Stimulated activated CD8-positive, alpha-beta memory T cell treated with anti-CD3 and anti-CD28 coated beads, Interleukin-4, amount 100 ng/mL, for 48 hours (primary cell): ENCODE data around the gene RRAS.
A peak's percentile ranks its signal among the peaks of the same experiment; 100 is the strongest.
"Not testable (repeated sequence)": the region's sequence is repeated elsewhere in the genome, so short reads cannot be mapped to it uniquely, and the experiment has no call there.

ENCODE experiments used
- DNase-seq: peaks from one replicate; pipeline ENCODE4 v3.0.0-alpha.2; 2020

RRAS gene

DNA sequence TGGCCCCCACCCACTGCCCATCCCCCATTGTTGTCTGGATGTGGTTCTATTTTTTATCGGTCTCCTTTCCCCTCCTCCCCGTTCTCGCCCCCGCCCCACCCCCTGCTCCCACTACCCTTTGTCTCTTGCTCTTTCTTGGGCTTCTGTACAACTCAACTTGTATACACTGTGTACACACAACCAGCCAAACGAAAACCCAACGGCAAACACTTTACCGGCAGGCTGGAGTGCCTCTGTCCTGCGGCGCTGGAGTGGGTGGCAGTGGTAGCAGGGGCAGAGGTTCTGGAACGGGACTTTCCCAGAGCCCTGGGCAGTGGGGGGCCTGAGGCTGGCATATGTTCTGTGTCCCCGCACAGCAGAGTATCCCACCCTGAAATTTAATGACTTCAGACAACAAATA lies 13.7 kb downstream of the RRAS start:
- DNase-seq: no peak

DNA sequence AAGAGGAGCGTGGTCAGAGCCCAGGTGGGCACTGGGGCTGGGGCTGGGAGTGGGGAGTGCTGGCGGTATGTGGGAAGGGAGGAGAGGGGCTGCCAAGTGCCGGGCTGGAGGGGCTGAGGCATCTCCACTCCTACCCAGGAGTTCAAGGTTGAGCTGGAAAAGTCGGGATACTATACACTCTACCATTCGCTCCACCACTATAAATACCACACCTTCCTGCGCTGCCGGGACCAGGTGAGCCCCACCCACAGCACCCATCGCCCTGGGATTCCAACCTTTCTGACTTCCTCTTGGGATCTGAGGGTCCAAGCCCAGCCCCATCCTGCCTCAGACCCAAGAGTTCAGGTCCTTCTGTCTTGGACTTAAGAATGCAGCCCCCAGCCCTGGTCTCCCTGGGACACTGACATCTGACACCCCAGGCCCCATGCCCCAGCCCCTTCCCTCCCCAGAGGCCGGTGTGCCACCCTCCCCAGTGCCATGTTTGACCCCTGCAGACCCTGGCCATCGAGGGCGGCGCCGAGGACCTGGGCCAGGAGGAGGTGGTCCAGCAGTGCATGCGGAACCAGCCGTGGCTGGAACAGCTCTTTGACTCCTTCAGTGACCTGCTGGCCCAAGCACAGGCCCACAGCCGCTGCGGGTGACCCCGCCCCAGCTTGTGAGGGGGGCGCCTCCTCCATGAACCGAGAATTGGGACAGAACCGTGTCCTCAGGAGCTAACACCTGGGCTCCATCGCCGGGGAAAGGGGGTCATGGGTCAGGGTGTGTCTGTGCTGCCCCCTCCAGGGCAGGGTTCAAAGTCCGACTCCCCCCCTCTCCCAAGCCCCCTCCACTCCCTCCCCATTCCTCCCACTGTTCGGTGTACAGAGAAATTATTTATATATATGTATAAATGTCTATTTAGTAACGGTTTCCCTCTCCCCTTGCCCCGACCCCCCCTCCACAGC lies 14.7 kb downstream of the RRAS start:
- no peak for DNase-seq

GRCh38 chr19:49617860-49618259 lies 22.1 kb downstream of the RRAS start:
- DNase-seq: not testable (repeated sequence)

GRCh38 chr19:49616945-49617344 lies 23.0 kb downstream of the RRAS start:
- DNase-seq: no peak

DNA sequence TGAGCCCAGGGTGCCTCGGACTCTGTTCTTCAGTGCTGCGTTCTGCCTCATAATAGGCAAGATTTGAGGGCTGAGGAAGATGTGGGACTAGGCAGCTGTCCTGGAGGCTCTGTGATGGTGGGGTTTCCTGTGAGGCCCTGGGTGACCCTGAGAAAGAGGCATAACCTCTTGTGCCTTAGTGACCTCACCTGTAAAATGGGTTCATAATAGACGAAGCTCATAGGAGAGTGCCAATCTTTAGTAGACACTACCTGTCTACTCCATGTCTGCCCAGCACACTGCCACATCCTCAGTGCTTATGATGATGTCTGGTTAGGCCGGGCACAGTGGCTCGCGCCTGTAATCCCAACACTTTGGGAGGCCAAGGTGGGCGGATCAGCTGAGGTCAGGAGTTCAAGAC lies 23.4 kb downstream of the RRAS start:
- no peak for DNase-seq

- DNase-seq: no peak
These were observed 24.1 kb downstream of the RRAS start for GRCh38 chr19:49615861-49616260.

DNA sequence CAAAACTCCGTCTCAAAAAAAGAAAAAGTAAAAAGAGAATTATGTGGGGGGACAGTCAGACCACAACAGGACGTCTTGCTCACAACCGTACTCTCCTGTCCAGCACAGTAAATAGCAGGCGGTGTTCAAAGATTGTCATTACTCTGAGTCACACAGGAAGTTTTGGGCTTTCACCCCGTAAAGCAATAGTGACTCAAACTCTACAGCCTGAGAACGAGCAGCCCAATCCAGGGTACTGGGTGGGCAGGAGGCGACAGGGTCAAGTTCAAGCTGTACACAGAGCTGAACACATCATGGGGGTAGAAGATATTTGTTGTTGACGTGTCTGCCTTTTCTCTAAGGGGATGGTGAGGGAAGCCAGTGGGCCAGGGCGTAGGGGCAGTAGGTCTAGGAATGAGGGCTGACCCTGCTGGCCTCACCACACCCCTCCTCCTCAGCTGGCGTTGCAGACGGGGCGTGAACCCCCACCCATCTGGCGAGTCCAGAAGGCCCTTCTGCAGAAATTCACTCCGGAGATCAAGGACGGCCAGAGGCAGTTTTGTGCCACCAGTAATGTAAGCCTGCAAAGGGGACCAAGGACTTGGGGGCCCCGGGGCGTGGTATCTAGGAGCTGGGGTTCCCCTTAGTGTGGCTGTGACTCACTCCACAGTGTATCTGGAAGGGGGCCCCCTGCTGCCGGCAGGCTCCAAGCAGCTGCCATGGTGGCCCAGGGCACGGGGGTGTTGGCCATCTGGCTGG lies 25.7 kb downstream of the RRAS start:
- peak; percentile 68 for DNase-seq

DNA sequence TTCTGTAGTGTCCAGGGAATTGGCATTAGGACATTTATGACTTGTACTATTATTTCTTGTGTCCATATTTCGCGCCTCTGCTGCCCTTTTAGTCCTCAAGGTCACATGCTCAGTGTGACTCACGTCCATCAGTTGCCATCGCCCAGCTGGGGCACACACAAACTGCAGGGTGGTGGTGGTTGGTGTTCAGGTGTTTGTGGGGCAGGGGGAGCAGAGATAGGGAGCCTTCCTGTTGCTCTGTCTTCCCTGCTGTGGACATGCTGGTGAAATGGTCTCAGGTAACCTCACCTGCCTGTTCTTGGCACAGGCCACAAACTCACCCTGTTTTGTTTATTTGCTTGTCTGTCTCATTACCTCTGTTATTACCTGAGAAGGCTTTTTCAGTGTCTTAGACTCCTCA lies 26.6 kb downstream of the RRAS start:
- no peak for DNase-seq

DNA sequence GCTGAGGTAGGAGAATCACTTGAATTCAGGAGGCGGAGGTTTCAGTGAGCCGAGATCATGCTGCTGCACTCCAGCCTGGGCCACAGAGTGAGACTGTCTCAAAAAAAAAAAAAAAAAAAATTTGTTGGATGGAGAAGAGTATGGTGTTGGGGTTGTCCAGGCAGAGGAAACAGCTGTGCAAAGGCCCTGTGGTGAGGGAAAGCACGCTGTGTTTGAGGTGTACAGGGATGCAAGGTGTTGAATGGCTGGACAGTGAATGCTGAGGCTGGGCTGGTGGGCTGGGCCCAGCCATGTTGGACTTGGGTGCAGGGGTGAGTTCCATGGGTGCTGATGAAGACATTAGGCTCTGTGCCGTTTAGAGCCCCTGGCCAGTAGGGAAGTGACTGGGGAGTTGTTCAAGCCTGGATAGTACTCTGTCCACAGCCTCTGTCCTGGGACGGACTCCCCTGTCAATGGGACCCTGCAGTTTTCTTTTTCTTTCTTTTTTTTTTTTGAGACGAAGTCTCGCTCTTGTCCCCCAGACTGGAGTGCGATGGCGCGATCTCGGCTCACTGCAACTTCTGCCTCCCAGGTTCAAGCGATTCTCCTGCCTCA lies 30.3 kb downstream of the RRAS start:
- no peak for DNase-seq

DNA sequence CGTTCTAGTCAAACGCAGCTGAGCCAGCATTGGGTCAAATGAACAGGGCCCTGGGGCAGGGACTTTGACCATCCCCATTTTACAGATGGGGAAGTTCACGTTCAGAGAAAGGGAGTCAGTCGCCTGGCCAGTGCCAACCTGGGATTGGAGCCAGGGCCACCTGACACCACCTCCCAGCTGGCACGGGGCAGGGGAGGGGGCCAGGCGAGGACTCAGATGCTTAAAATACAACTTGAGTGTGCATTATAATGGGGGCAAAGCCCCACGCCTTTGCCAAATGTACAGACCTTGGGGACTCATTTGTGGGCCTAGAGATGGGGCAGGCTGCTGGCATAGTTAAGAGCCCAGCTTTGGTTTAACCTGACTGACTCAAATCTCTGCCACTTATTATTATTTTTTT lies 34.3 kb downstream of the RRAS start:
- DNase-seq: no peak

- no peak for DNase-seq
These were observed 37.1 kb downstream of the RRAS start for GRCh38 chr19:49602806-49603205.

DNA sequence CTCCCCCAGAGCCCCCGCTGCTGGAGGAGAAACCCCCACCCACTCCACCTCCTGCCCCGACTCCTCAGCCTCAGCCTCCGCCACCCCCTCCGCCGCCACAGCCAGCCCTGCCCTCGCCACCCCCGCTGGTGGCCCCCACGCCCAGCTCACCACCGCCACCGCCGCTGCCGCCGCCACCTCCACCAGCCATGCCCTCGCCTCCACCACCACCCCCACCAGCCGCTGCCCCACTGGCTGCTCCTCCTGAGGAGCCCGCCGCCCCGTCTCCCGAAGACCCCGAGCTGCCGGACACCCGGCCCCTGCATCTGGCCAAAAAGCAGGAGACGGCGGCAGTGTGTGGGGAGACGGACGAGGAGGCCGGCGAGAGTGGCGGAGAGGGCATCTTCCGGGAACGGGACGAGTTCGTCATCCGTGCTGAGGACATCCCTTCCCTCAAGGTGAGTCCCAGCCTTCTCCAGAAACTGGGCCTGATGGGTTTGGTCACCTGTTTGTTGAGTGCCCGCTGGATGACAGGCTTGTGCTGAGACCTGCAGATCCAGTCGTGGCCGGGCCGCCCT lies 38.4 kb downstream of the RRAS start:
- DNase-seq: no peak

DNA sequence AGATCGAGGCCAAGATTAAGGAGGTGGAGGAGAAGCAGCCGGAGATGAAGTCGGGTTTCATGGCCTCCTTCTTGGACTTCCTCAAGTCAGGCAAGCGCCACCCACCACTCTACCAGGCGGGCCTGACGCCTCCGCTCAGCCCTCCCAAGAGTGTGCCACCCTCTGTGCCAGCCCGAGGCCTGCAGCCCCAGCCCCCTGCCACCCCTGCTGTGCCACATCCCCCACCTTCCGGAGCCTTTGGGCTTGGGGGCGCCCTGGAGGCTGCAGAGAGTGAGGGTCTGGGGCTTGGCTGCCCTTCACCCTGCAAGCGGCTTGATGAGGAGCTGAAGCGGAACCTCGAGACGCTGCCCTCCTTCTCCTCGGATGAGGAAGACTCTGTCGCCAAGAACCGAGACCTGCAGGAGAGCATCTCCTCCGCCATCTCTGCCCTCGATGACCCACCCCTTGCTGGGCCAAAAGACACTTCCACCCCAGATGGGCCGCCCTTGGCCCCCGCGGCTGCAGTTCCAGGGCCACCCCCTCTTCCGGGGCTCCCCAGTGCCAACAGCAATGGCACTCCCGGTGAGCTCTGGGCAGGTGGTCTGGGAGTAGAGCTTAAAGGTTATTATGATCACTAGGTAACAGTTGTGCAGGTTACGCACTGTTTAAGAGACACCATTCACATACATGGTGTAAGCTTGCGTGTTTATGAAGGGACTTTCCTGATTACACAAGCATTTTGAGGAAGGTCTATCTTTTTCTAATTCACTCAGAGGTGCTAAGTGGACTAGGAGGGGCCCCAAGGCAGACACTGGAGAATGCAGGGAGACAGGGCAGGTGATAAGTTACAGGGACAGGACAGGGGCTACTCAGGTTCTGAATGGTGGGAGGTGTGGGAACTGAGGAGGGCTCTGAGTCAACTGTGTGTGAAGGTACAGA lies 40.3 kb downstream of the RRAS start:
- no peak for DNase-seq

DNA sequence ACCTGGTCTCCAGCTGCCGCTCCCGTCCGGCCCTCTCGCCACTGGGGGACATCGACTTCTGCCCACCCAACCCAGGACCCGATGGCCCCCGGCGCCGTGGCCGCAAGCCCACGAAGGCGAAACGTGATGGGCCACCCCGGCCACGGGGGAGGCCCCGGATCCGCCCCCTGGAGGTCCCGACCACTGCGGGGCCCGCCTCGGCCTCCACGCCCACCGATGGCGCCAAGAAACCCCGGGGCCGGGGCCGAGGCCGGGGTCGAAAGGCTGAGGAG lies 42.3 kb downstream of the RRAS start:
- DNase-seq: no peak

DNA sequence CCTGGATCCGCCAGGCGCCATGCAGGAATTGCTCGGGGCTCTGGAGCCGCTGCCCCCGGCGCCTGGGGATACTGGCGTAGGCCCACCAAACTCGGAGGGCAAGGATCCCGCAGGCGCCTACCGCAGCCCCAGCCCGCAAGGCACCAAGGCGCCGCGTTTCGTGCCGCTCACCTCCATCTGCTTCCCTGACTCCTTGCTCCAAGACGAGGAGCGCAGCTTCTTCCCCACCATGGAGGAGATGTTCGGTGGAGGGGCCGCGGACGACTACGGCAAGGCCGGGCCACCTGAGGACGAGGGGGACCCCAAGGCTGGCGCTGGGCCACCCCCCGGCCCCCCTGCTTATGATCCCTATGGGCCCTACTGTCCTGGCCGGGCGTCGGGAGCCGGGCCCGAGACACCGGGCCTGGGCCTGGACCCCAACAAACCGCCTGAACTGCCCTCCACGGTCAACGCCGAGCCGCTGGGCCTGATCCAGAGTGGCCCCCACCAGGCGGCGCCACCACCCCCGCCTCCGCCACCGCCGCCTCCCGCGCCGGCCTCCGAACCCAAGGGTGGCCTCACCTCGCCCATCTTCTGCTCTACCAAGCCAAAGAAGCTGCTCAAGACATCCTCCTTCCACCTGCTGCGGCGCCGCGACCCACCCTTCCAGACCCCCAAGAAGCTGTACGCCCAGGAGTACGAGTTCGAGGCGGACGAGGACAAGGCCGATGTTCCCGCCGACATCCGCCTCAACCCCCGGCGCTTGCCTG lies 42.8 kb downstream of the RRAS start:
- DNase-seq: no peak

DNA sequence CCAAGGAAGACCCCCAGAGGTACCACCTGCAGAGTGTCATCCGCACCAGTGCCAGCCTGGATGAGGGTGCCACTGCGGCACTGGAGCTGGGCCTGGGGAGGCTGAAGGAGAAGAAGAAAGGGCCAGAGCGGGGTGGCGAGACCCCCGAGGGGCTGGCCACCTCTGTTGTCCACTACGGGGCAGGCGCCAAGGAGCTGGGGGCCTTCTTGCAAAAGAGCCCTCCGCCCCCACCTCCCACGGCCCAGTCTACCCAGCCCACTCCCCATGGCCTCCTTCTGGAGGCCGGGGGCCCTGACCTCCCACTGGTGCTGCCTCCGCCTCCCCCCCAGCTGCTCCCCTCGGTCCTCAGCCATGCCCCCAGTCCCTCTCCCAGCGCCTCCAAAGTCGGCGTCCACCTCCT lies 43.5 kb downstream of the RRAS start:
- DNase-seq: no peak

DNA sequence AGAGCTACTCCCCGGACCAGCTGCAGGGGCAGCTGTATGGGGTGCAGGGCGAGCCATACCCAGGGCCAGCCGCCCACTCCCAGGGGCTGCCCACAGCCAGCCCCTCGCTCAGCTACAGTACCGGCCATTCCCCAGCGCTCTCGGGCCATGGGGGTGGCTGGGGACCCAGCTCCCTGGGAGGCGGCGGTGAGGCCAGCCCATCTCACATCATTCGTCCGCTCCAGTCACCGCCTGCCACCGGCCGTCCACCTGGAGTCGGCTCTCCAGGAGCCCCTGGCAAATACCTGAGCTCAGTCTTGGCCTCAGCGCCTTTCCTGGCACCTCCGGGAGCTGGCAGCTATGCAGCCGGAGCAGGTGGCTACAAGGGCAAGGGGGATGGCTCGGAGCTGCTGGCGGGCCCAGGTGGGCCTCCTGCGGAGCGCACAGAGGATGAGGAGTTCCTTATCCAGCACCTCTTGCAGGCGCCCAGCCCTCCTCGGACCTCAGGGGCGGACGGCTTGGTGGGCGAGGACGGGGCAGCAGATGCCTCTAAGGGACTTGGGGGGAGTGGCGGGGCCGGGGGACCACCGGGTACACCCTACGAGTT lies 44.0 kb downstream of the RRAS start:
- DNase-seq: no peak

- no peak for DNase-seq
These were observed 44.7 kb downstream of the RRAS start for GRCh38 chr19:49594993-49595818.

- no peak for DNase-seq
These were observed 45.6 kb downstream of the RRAS start for GRCh38 chr19:49594157-49594992.
